NCI-H748 treated with DMSO at 0.1 percent for 48 hours (cell line): ENCODE measurements around the gene NBEAL2.
"Not testable (repeated sequence)": the region's sequence is repeated elsewhere in the genome, so short reads cannot be mapped to it uniquely, and the experiment has no call there.

Experiments
- DNase-seq: peaks from one replicate; lab custom pipeline; 2025; lab: John Stamatoyannopoulos, UW

The NBEAL2 gene

DNA sequence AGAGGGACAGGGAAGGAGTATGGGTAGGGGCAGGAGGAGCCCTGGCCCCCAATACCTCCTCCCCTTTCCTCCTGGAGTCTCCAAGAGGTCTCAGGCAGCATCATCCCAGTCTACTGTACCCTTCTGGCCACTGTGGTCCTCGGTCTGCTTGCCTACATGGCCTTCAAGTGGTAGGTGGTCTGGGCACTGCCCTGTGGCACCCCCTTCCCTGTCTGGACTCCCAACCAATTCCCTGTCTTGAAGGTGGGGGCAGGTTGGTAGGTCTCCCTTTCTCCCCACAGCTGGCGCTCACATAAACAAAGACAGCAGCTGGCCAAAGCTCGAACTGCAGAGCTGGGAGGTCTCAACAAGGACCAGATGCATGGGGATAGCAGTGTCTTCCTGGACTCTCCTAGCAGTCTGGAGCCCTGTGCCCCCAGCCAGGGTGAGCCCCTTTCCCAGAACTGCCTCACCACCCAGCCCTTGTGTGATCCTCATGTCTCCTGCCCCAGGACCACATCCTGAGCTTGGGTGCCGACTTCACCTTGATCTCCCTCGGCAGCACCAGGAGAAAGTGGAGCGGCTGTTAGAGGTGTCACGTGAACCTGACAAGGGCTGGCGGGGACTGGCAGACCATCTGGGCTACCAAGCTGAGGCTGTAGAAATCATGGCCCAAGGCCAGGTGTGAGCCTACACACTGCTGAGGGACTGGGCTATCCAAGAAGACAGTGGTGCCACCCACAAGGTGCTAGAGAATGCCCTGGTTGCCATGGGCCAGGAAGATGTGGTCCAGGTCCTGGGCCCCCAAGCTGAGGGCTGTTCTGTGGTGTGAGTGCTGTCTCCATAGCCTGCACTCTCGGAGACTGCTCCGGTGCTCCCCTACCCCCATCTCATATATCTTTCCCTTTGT, 33.1 kb downstream of the NBEAL2 start:
- no peak for DNase-seq

DNA sequence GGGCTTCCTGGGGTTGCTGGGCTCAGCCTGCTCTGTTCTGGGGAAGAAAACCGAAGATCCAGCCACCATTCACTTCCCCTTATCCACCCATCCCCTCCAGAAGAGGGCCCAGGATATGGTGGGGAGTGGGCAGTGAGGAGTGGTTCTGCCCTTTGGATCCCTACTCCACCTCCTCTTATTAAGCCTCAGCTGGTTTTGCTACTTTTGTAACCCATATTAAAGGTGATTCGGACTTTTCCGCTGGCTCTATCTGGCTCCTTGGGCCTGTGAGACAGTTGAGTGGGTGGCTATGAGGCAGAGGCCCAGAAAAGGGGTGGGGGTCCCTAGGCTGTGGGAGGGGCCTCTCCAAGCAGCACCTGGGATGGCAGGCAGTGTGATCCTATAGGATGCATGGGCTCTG, 33.8 kb downstream of the NBEAL2 start:
- no peak for DNase-seq

DNA sequence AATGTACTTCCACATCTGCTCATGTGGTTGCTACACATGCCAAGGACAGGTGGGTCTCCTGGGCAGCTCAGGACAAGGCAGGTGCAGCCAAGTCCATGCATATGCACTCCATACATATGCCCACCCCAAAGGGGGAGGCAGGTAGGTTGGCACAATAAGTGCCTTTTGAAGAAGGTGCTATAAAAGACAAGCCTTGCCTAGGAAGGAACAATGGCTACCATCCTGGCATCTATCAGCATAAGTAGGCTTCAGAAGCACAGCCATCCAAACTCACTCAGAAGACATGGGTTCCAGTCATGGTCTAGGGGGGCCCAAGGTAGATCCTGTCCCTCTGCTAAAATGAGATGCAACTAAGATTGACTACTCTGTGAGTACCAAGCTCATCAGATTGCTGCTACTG, 34.6 kb downstream of the NBEAL2 start:
- DNase-seq, result no peak

DNA sequence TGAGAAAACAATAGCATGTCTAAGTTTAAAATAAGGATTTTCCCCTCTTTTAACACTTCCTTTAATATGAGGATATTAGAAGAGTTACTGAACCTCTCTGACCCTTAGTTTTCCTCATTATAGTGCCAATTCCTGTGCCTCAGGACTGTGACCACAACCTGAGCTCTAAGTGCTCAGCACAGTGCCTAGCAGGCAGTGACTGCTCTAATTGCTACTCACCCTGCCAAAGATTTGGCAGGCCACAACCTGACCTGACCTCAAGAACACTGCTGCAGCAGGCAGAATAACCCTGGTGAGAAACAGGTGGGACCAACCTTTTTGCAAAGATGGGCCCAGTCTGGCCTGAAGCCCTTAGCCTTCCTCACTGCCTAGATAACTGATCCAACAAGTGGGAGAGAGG, 35.7 kb downstream of the NBEAL2 start:
- no peak for DNase-seq

DNA sequence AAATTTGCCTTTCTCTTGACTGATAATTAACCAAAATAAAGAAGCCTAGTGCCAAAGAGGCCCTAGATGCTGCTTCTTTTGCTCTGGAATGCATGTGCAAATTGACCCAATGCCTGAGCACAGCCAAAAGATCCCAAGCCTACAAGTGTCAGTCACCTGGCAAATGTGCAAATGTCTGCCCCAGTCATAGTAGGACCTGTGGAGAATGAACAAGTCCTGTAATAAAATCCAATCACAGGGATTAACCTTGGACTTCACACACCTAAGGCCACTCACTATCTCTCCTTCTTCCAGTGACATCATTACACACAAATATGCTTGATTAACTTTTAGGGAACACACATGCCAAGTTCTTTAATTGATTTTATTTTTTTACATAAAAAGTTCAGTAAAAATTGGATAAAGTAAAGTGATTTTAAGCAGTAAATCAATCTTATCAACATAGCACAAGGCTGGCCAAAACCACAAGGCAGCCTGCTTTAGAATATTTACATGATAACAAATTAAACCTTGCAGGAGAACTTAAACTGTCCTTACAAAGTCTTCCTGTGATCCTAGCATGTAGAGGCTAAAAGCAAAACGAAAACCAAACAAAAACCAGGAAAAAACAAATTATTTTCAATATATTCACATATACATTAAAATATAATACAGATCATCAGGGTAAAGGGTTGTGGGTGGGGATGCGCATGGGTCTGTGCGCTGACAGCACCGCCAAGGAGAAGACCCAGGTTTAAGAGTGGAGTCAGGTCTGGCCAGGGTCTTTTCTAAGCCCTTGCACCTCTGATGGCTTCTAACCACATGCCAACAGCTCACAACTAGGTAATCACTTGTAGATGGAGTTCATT, 36.8 kb downstream of the NBEAL2 start:
- DNase-seq, result no peak

DNA sequence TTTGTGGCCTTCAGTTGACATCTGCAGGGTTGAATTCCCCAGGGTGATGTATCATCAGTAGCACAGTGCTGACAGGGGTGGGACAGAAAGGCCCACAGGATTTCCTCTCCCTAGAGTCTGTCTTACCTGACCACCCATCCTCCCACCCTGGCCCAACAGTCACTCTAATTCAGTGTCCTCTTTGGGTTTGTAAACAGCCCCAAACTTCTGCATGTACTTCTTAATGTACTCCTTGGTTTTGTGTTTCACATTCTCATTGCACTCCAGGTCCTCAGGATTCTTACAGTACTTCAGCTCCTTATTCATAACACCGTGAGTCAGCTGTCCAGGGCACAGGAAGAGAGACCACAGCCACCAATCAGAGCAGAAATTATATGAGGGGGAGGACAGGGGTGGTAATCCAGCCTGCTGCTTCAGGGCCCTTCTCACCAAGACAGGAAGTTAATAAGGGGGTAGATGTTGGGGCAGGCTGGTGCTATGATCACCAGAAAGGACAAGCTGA, 37.5 kb downstream of the NBEAL2 start:
- DNase-seq, result no peak

DNA sequence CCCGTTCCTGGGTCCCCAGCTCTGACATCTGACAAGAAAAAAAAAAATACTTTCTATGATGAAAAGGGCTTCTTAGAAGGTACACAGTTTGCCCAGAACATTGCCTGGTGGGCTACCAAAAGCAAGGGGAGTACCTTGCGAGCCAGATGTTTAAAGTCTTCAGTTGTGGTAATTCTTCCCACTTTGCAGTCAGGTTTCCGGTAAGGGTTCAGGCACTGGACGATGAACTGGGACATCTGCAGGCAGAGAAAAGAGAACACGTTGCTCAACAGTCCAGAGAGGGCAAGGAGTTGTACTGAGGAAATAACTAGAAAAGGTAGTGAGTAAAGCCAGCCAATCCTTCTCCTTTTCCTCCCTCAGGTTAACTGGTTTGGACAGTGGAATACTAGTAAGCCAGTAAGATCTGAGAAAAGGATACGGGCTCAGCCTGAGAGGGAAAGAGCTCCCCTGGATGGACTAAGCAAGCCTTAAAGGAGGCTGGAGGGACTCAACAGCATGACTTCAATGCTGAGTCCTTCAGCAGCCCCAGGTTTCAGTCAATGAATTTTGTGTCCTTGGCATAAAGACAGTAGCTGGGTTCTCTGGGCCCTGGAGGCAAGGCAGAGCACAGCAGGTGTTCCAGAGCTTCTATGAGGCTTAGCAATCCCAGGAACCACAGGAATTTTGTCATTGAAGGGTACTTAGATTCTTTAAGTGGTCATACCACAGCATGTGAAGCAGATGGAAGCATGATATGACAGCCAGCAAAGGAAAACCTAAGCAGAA, 38.2 kb downstream of the NBEAL2 start:
- no peak for DNase-seq

DNA sequence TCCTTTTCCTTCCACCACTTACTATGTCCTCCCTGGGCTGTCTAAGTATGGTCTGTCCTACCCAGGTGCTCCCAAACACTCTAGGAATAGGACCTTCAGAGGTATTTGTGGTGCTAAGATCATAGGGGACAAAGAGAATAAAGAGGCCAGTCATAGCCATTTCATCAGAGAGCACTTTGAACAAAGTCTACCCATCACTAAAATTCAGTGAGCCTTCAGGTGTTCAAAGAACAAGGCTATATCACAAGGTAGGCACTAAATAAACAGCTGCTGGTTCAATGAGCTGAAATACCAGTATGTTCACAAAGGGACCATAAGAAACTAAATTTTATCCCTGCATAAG, 38.8 kb downstream of the NBEAL2 start:
- DNase-seq, result no peak

DNA sequence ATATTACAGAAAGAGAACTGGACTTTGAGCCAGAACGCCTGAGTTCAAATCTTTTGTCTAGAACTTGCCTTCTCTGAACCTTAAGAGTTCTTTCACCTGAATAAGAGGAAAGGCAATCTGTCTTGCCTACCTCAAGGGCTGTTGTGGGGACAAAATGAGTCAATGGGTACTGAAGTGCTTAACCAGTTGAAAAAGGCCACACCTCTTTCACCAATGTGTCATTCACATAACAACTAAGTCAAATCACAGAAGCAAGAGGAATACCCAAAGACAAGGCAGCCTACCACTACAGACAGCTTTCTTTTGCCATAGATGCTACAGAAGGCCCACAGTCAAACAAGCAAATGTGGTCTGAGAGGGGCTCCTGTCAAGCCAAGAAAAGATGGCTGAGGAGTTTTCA, 39.7 kb downstream of the NBEAL2 start:
- DNase-seq, result no peak

DNA sequence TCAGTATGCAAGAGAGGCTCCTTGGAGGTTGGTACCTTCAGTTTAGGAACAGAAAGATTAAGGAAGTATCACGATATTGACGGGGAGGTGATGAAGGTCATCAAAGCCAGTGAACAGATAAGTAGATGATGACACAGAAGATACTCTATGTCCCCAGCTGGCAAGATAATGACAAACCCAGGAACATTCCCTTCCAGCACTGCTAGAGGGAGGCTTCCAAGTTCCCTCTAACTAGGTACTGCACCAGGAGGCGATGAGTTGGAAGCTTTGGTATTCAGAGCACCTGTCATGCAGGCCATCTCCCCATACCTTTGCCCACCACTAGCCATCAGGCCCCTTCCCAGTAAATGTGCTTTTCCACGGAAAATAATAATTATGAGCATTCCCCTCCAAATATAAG, 40.8 kb downstream of the NBEAL2 start:
- no peak for DNase-seq

DNA sequence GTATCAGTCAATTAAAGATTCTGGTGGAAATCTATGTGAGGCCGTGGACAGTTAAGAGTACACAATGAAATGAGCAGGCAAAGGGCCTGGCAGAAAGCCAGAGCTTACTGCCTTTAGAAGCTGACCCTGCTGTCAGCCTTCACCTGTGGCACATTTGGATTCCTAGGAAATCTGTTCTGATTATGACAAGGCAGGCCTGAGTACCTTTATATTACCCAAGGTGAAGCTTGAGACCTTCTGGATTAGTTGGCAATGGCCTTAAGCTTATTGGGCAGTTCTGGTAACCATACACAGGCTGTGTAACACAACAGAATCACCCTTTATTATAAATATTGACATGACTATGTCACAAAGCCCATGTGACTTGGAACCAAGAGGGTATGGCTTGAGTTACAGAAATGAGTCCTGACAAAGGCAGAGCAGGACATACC, 43.2 kb downstream of the NBEAL2 start:
- no peak for DNase-seq

DNA sequence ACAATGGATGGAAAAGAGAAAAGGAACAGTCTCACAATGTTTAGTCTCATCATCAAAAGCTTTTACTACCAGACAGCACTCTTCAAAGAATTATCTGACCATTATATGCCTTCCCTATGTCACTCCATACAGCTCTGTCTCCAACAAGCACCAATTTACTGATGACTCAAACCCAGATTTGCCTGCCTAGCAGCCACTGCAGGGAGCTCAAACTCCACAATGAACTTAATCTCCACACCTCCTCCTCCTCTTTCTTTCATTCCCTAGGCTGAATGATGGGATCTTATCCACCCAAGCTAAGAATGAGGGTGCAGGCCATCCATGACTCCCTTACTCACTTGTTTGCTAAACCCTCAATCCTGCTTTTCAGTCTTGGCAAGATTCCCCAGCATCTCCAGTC, 45.5 kb downstream of the NBEAL2 start:
- no peak for DNase-seq

DNA sequence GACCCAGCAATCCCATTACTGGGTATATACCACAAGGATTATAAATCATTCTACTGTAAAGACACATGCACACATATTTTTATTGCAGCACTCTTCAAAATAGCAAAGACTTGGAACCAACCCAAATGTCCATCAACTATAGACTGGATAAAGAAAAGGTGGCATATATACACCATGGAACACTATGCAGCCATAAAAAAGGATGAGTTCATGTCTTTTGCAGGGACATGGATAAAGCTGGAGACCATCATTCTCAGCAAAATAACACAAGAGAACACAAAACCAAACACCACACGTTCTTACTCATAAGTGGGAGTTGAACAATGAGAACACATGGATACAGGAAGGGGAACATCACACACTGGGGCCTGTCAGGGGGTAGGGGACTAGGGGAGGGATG, 47.0 kb downstream of the NBEAL2 start:
- not testable (repeated sequence) for DNase-seq

DNA sequence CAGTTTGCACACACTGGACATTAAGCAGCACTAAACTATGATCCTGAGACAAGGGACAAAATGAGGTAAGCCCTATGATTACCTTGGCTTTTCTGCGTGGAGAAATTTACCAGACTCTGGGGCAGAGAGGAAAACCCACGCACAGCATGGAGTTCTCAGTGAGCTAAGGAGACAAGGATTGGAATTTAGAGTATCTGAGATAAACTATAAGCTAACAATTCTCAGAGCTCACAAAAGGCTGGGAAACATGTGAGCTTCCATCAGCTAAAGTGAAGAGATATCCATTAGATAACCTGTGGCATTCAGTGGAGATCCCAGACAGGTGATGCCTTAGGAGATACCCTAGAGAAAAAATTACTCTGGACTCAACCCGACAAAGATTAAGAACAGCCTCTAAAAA, 48.7 kb downstream of the NBEAL2 start:
- DNase-seq, result no peak

DNA sequence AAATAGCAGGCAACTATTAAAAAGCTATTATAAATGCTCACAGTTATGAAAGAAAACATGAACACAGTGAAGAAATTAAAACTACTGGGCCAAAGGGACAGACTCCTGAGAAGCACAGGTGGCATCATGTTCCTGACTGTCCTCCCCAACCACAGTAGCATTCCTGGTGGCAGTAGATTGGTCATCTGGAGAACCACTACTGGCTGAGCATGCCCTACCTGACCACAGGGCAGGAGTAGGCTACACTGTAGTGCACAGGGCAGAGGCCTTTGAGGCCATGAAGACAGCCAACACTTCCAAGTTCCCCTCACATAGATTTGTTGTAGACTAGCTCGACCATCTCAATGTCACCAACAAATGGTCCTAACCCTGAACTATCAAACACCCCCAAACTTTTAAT, 49.2 kb downstream of the NBEAL2 start:
- DNase-seq, result no peak

DNA sequence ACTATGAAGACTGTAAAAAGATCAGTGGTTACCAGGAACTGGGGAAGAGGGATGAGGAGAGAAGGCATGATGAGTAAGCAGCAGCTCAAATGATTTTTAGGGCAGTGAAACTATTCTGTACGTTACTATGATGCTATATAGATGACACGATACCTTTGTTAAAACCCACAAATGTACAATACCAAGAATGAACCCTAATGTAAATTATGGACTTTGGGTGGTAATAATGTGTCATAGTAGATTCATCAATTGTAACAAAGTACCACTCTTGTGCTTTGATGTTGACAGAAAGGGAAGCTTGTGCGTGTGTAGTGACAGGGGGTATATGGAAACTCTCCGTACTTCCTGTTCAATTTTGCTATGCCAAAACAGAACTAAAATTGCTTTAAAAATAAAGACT, 51.6 kb downstream of the NBEAL2 start:
- DNase-seq, result not testable (repeated sequence)

DNA sequence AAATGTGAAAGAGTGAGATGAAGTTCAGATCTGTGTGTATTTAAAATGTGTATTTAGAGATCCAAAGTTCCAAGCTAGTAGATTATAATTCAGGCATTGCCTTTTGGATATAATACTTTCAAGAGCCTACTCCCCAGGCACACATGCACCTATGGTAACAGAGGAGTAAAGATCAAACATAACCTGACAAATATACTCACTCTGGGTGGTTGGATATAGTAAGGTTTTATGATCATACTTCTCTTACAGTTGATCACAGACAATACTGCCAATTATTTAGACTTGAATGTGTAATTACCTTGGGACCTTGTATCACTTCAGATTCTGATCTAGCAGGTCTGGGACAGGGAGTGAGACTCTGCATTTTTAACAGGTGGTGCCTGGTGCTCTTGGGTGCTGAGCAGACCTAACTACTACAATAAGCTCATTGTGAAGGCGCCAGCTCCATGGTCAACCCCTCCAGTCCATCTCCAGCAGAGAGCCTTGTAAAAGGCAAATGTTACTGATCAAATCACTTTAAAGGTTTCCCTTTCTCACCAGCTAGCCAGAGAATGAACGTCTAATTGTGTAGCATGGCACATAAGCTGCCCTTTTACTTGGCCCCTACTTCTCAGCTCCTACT, 55.5 kb downstream of the NBEAL2 start:
- DNase-seq, result no peak

DNA sequence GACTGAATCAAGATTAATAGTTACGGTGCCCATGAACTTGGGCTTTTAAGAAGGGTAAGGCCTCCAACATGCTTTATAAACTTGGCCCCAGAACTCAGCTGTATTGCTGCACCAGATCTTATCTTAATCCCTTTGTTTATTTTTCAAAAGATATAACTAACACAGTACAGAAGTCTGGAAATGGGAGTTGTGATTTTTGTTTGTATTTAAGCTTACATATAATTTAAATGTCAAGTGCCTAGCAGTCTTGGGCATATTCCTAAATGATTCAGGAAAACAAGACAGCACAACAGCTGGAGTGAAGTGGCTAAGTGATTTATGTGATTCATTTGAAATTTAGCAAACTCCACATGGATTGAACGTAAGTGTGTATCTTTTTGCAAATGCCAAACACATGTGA, 56.2 kb downstream of the NBEAL2 start:
- DNase-seq, result no peak

DNA sequence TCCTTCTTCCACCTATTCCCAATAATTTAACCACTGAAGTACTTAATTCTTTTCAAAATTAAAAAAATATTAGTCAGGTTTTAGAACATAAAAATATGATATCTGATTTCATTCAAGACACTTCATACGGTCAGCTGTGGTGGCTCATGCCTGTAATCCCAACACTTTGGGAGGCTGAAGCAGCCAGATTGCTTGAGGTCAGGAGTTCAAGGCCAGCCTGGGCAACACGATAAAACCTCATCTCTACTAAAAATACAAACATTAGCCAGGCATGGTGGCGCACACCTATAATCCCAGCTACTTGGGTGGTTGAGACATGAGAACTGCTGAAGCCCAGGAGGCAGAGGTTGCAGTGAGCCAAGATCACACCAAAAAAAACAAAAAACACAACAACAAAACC, 56.7 kb downstream of the NBEAL2 start:
- no peak for DNase-seq

DNA sequence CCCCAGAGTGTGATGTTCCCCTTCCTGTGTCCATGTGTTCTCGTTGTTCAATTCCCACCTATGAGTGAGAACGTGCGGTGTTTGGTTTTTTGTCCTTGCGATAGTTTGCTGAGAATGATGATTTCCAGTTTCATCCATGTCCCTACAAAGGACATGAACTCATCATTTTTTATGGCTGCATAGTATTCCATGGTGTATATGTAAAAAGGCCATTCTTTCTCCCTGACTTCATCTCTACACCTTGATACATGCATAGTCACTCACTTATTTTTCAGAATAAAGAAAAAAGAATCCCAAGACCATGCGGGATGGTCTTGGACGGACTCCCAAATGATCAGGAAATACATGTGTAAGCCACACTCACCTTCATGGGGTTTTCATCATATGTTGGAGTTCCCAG, 57.8 kb downstream of the NBEAL2 start:
- DNase-seq, result not testable (repeated sequence)

DNA sequence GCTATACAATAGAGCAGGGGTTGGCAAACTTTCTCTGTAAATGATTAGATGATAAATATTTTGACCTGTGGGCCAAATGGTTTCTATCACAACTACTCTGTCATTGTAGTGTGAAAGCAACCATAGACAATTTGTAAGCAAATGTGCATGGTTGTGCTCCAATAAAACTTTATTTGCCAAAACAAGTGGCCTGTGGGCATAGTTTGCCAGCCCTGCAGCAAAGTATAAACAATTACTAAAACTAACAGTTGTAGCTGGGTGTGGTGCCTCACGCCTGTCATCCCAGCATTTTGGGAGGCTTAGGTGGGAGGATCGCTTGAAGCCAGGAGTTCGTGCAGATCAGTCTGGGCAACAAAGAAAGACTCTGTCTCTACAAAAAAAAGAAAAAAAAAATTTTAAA, 61.6 kb downstream of the NBEAL2 start:
- no peak for DNase-seq

DNA sequence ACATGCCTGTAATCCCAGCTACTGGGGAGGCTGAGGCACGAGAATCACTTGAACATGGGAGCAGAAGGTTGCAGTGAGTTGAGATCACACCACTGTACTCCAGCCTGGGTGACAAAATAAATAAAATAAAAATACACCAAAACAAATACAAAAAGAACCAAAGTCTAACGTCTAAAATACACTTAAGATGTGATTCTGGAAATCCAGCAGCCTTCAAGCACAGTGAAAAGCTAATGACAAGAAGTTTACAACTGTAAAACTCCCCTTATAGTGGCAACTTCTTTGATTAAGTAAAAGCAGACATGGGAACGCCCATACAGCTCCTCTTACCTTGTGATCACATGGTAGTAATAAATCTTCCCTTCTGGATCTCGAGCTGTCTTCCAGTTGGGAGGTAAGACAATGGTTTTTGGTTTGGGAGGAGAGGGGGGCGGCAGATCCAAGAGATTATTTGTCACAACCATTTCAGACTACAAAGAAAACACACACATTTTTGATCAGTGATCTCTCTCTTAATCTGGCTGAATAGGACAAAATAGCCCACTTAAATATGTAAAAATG, 62.8 kb downstream of the NBEAL2 start:
- DNase-seq, result no peak
